K562 (cell line): ENCODE data around the gene GLIS1.

Experiments used
- CTCF ChIP-seq, 3 experiments: IDR thresholded peaks in 2 of 3; conservative IDR thresholded peaks in 1 of 3; 2 replicates each; pipeline ENCODE4 v1.5.1; 2011 to 2012; ENCODE audit warnings: low read length in 3 of 3, mild to moderate bottlenecking in 3 of 3, control low read depth in 2 of 3, improper control_type of control experiment in 1 of 3, inconsistent platforms in 1 of 3, low read depth in 1 of 3, mixed read lengths in 1 of 3, moderate library complexity in 1 of 3; ENCODE audit not compliant: insufficient read depth in 2 of 3
- HINFP ChIP-seq: fragments of 450-650 bp; conservative IDR thresholded peaks from 2 replicates; pipeline ENCODE4 v1.6.1; 2016; ENCODE audit warnings: missing genetic modification characterization, low read depth, mild to moderate bottlenecking, control low read depth, missing compliant biosample characterization
- TGIF2 ChIP-seq: sonication (generic); formaldehyde crosslinking; IDR thresholded peaks from 2 replicates; pipeline ENCODE4 v1.8.1; 2022; ENCODE audit warnings: mild to moderate bottlenecking, missing genetic modification reagents, moderate library complexity

- TF ChIP-seq HINFP (tag) (no peak), CTCF (IDR thresholded peaks at IDR 0.05 in 2 of 3, conservative IDR thresholded peaks at IDR 0.05 in 1 of 3; ENCODE audit: insufficient read depth in 2 of 3, low read depth in 1 of 3, low read length in 3 of 3) (no peak), TGIF2 (CRISPR knock-in tag) (no peak)
Observed at GRCh38 chr1:53658489-53659230, 80.3 kb downstream of the GLIS1 start.
